GM12878 (cell line): Measurements from ENCODE around the gene TMPRSS12. TPM values are rescaled to one million over a fixed set of nuclear protein-coding genes. Genes with fewer than 3 reads are reported as not detected.

Experiments used
- ATAC-seq: fragments of 200-7000 bp; cut with Tn5 transposase; 3 replicates; pipeline ENCODE4 v1.9.1; 2020; ENCODE audit warnings: mild to moderate bottlenecking, moderate library complexity
- BruUV-seq: library from RNA; stranded (reverse); fragments of 400-500 nt; replicated peaks from 2 replicates; lab custom pipeline; 2021; lab: Mats Ljungman, UMichigan
- CTCF ChIA-PET: fragments of 300-600 bp; sonication (Branson Sonifier 250); formaldehyde crosslinking; extraction: SDS; loops from one replicate; lab custom pipeline; 2021; ENCODE audit warnings: inconsistent platforms; lab: Yijun Ruan, JAX
- POLR2A ChIA-PET: fragments of 350-600 bp; formaldehyde crosslinking; extraction: SDS; loops from one replicate; lab custom pipeline; 2021; ENCODE audit warnings: inconsistent platforms; lab: Charles Lee
- RAD21 ChIA-PET: fragments of 300-600 bp; sonication (Branson Sonifier 250); formaldehyde crosslinking; loops from one replicate; lab custom pipeline; 2023; ENCODE audit warnings: antibody characterized with exemption; ENCODE audit not compliant: unreplicated experiment; lab: Charles Lee
- SMC1A ChIA-PET: fragments of 300-600 bp; sonication (Branson Sonifier 250); formaldehyde crosslinking; loops from one replicate; lab custom pipeline; 2023; ENCODE audit not compliant: unreplicated experiment, uncharacterized antibody; lab: Charles Lee
- DNase-seq: peaks from one replicate; pipeline ENCODE4 v3.0.0-alpha.2; 2011; ENCODE audit warnings: low read depth, low spot score
- FAIRE-seq: peaks from 3 replicates; lab custom pipeline; 2011; peaks lifted over from hg19 to GRCh38; lab: Jason Lieb, UNC
- H2AFZ ChIP-seq: 2 replicates; pipeline ENCODE4 v1.6.0; 2011; ENCODE audit warnings: low read depth, low read length, control low read depth; ENCODE audit not compliant: control insufficient read depth
- H3K27ac ChIP-seq: 2 replicates; pipeline ENCODE4 v1.5.1; 2011; ENCODE audit warnings: control low read depth; ENCODE audit not compliant: control insufficient read depth, insufficient read depth
- H3K27me3 ChIP-seq, 2 experiments: replicated peaks in 1 of 2; 2 replicates each; pipeline versions ENCODE4 v1.6.0 to v1.6.1; 2011; ENCODE audit warnings: low read length in 1 of 2; ENCODE audit not compliant: control insufficient read depth in 2 of 2, insufficient read depth in 2 of 2
- H3K36me3 ChIP-seq, 2 experiments: 2 replicates each; pipeline ENCODE4 v1.5.1; 2011; ENCODE audit warnings: low read length in 1 of 2; ENCODE audit not compliant: control insufficient read depth in 2 of 2, insufficient read depth in 2 of 2
- H3K4me1 ChIP-seq: 2 replicates; pipeline ENCODE4 v1.6.1; 2011; ENCODE audit warnings: mild to moderate bottlenecking, low read length, moderate library complexity, mixed read lengths; ENCODE audit not compliant: control insufficient read depth, insufficient read depth
- H3K4me2 ChIP-seq: 2 replicates; pipeline ENCODE4 v1.6.0; 2011; ENCODE audit warnings: control low read depth; ENCODE audit not compliant: control insufficient read depth, insufficient read depth
- H3K4me3 ChIP-seq: fragments of 200-600 bp; sonication (generic); 2 replicates; pipeline ENCODE4 v1.5.1; 2016
- H3K79me2 ChIP-seq: 2 replicates; pipeline ENCODE4 v1.6.0; 2011; ENCODE audit warnings: low read length; ENCODE audit not compliant: control insufficient read depth, insufficient read depth
- H3K9ac ChIP-seq: 2 replicates; pipeline ENCODE4 v1.8.0; 2011; ENCODE audit warnings: low read length, control low read depth, mixed read lengths; ENCODE audit not compliant: control insufficient read depth, insufficient read depth
- H3K9me3 ChIP-seq: replicated peaks from 3 replicates; pipeline ENCODE4 v1.5.1; 2011; ENCODE audit warnings: mild to moderate bottlenecking, low read length; ENCODE audit not compliant: control insufficient read depth, insufficient read depth
- H4K20me1 ChIP-seq: 2 replicates; pipeline ENCODE4 v1.6.0; 2011; ENCODE audit not compliant: control insufficient read depth, insufficient read depth
- BRCA1 ChIP-seq: IDR thresholded peaks from 2 replicates; pipeline ENCODE4 v1.6.1; 2011; ENCODE audit warnings: low read depth, low read length, improper control_type of control experiment
- FOS ChIP-seq: IDR thresholded peaks from 3 replicates; pipeline ENCODE4 v1.6.1; 2011; ENCODE audit warnings: borderline replicate concordance; ENCODE audit not compliant: insufficient read length; ENCODE audit errors: extremely low read depth
- HDAC2 ChIP-seq: fragments of 200-600 bp; sonication (generic); IDR thresholded peaks from 2 replicates; pipeline ENCODE4 v1.6.1; 2017
- IRF3 ChIP-seq: fragments of 450-650 bp; IDR thresholded peaks from 2 replicates; pipeline ENCODE4 v1.6.1; 2014; ENCODE audit warnings: mild to moderate bottlenecking
- MEF2A ChIP-seq: IDR thresholded peaks from 2 replicates; pipeline ENCODE4 v1.6.1; 2011; ENCODE audit warnings: low read depth, mild to moderate bottlenecking, low read length, moderate library complexity; ENCODE audit not compliant: insufficient read depth
- POLR2A ChIP-seq: IDR thresholded peaks from 2 replicates; pipeline ENCODE4 v1.6.1; 2011; ENCODE audit warnings: low read depth, mild to moderate bottlenecking, low read length
- PRDM15 ChIP-seq: fragments of 450-650 bp; formaldehyde crosslinking; IDR thresholded peaks from 2 replicates; pipeline ENCODE4 v1.4.0; 2020; ENCODE audit warnings: mild to moderate bottlenecking, moderate library complexity
- RELA ChIP-seq: fragments of 450-650 bp; IDR thresholded peaks from 2 replicates; pipeline ENCODE4 v1.8.0; 2014; ENCODE audit warnings: borderline replicate concordance; ENCODE audit not compliant: partially characterized antibody
- TAF1 ChIP-seq: IDR thresholded peaks from 2 replicates; pipeline ENCODE4 v1.6.1; 2011; ENCODE audit warnings: mild to moderate bottlenecking, low read depth, low read length, borderline replicate concordance
- ZBTB4 ChIP-seq: fragments of 450-650 bp; formaldehyde crosslinking; IDR thresholded peaks from 2 replicates; pipeline ENCODE4 v1.4.0; 2022; ENCODE audit warnings: mild to moderate bottlenecking, moderate library complexity
- ZSCAN29 ChIP-seq: fragments of 450-650 bp; IDR thresholded peaks from 2 replicates; pipeline ENCODE4 v1.6.1; 2017; ENCODE audit warnings: mild to moderate bottlenecking, moderate library complexity
- WGBS: methylation state at CpG from one replicate; pipeline ENCODE4 v1.1.6; 2016; ENCODE audit warnings: low lambda C conversion rate; ENCODE audit not compliant: insufficient replicate concordance, insufficient coverage; ENCODE audit errors: missing lambda C conversion rate; 5-methylcytosine and 5-hydroxymethylcytosine counted together
- in situ Hi-C: fragments of 300-500 bp; cut with MboI; formaldehyde crosslinking; loops from 9 replicates; pipeline ENCODE4 v1.14.3; 2018; ENCODE audit warnings: mixed read lengths
- intact Hi-C: fragments of 100-400 bp; cut with micrococcal nuclease; formaldehyde crosslinking; loops from one replicate; pipeline ENCODE4 v1.14.2; 2022; ENCODE audit not compliant: unreplicated experiment
- polyA plus RNA-seq, 11 experiments: library from polyadenylated mRNA; depleted of rRNA in 4 of 11; unstranded in 6 of 11; stranded (reverse) in 5 of 11; fragments of >200 nt; fragmentation: Nextera tagmentation in 4 of 11; fragmentation: Illumina TruSeq in 1 of 11; extraction: Ambion mirVana in 4 of 11; extraction: Trizol in 1 of 11; gene quantifications; 1 replicate in 1 of 11; 2 replicates in 10 of 11; pipeline versions ENCODE4 v1.2.1 to v1.2.3, GENCODE V29; 2011 to 2016; ENCODE audit warnings: inconsistent platforms in 2 of 11, missing spikeins in 2 of 11, low read depth in 1 of 11
- total RNA-seq, 4 experiments: library from RNA; depleted of rRNA in 3 of 4; stranded (reverse); fragments of >200 nt in 3 of 4; fragmentation: Illumina TruSeq in 1 of 4; extraction: Trizol in 1 of 4; gene quantifications; 2 replicates each; pipeline versions ENCODE4 v1.2.1 to v1.2.3, GENCODE V29; 2013 to 2021
- TF ChIP-seq, protein P1 (sequence below): IDR thresholded peaks from 2 replicates; pipeline ENCODE4 v1.6.1; 2011; ENCODE audit warnings: low read depth, low read length, improper control_type of control experiment, borderline replicate concordance
- TF ChIP-seq, protein P2 (sequence below): fragments of 450-650 bp; IDR thresholded peaks from 2 replicates; pipeline ENCODE4 v1.6.1; 2017; ENCODE audit warnings: mild to moderate bottlenecking

TMPRSS12 gene
- total and polyA plus RNA-seq, 10 of the 15 experiments (the other 5 are each of a cell fraction or from before 2014, with no cell fraction given) = not detected

DNA sequence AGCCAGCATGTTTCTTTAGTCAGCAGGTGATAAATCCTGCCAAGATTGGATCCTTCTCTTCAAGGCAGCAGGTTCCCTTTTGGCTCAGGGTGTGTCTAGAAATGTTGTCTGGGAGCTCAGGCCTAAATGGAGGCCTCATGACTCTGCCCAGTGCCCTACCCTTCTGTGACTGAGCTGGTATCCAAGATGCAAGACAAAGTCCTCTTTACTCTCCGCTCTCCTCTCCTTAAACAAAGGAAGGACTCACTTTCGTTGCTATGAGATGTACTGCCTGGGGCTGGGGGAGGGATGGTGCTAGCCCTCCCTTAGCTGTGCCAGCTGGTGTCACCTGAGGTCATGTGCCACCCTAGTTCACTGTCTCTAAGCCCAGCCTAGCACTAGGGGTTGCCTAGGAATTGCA lies 13.8 kb upstream of the TMPRSS12 start:
- DNase-seq = no peak
- Histone ChIP-seq H3K4me1 (no peaks in the 10 kb centered on the region), H3K27me3 (no peaks in the 10 kb centered on the region), H3K9ac (no peak overlapping the region), H2AFZ (no peak overlapping the region), H3K36me3 (no peaks in the 10 kb centered on the region), H3K4me2 (no peak overlapping the region), H3K9me3 (peaks cover 3% of the 10 kb centered on the region; the same call in 2 of the 3 replicates), H3K27ac (no peak overlapping the region), H3K79me2 (no peaks in the 10 kb centered on the region), H4K20me1 (no peaks in the 10 kb centered on the region), H3K4me3 (no peak overlapping the region)
- ChIA-PET SMC1A (interaction anchor here (2.1 to 7.3 kb wide), 3 partner anchors 158 to 423 kb away, joined by 6 to 129 read pairs (median 31); partner anchors contain the start of gene SLC11A2), RAD21 (interaction anchor here (0.7 to 5.7 kb wide), 2 partner anchors 64 to 158 kb away, joined by 3 to 114 read pairs; no protein-coding TSS in a partner anchor), POLR2A (no interaction called here), CTCF (interaction anchor here (1.2 to 5.6 kb wide), 4 partner anchors 8 to 512 kb away, joined by 3 to 61 read pairs (median 24); partner anchors contain the start of gene SLC11A2)
- in situ Hi-C loops (loop anchor here (5.0 kb wide), 1 partner anchor 163 kb away; no protein-coding TSS in a partner anchor), intact Hi-C loops (loop anchor here (5.0 to 10.0 kb wide), 2 partner anchors 198 to 426 kb away; partner anchors contain the start of gene SLC11A2)
- FAIRE-seq = no peak
- no TSS peak for BruUV-seq
- no peak for ATAC-seq
- WGBS = 53% methylated on average over 2 of the region's 2 CpGs
- TF ChIP-seq, protein P1, sequence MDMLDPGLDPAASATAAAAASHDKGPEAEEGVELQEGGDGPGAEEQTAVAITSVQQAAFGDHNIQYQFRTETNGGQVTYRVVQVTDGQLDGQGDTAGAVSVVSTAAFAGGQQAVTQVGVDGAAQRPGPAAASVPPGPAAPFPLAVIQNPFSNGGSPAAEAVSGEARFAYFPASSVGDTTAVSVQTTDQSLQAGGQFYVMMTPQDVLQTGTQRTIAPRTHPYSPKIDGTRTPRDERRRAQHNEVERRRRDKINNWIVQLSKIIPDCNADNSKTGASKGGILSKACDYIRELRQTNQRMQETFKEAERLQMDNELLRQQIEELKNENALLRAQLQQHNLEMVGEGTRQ = no peak
- no peak for TF ChIP-seq HDAC2
- no peak for TF ChIP-seq POLR2A
- no peak for TF ChIP-seq BRCA1
- no peak for TF ChIP-seq MEF2A
- TF ChIP-seq, protein P2, sequence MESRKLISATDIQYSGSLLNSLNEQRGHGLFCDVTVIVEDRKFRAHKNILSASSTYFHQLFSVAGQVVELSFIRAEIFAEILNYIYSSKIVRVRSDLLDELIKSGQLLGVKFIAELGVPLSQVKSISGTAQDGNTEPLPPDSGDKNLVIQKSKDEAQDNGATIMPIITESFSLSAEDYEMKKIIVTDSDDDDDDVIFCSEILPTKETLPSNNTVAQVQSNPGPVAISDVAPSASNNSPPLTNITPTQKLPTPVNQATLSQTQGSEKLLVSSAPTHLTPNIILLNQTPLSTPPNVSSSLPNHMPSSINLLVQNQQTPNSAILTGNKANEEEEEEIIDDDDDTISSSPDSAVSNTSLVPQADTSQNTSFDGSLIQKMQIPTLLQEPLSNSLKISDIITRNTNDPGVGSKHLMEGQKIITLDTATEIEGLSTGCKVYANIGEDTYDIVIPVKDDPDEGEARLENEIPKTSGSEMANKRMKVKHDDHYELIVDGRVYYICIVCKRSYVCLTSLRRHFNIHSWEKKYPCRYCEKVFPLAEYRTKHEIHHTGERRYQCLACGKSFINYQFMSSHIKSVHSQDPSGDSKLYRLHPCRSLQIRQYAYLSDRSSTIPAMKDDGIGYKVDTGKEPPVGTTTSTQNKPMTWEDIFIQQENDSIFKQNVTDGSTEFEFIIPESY = no peak
- no peak for TF ChIP-seq TAF1
- no peak for TF ChIP-seq ZBTB4 (CRISPR knock-in tag)
- no peak for TF ChIP-seq PRDM15 (CRISPR knock-in tag)
- TF ChIP-seq RELA = no peak
- no peak for TF ChIP-seq IRF3
- no peak for TF ChIP-seq FOS
- no peak for TF ChIP-seq ZSCAN29
